Neural progenitor cell (in vitro differentiated cells): Measurements from ENCODE around the gene ID4.

Experiments
- EZH2 ChIP-seq: fragments of 200-600 bp; sonication (generic); IDR thresholded peaks from 2 replicates; pipeline ENCODE4 v1.6.1; 2017; ENCODE audit warnings: antibody characterized with exemption, mild to moderate bottlenecking, moderate library complexity
- TF ChIP-seq, protein P1 (sequence below): fragments of 200-600 bp; sonication (generic); IDR thresholded peaks from 2 replicates; pipeline ENCODE4 v1.5.1; 2017; ENCODE audit warnings: antibody characterized with exemption, mild to moderate bottlenecking

DNA sequence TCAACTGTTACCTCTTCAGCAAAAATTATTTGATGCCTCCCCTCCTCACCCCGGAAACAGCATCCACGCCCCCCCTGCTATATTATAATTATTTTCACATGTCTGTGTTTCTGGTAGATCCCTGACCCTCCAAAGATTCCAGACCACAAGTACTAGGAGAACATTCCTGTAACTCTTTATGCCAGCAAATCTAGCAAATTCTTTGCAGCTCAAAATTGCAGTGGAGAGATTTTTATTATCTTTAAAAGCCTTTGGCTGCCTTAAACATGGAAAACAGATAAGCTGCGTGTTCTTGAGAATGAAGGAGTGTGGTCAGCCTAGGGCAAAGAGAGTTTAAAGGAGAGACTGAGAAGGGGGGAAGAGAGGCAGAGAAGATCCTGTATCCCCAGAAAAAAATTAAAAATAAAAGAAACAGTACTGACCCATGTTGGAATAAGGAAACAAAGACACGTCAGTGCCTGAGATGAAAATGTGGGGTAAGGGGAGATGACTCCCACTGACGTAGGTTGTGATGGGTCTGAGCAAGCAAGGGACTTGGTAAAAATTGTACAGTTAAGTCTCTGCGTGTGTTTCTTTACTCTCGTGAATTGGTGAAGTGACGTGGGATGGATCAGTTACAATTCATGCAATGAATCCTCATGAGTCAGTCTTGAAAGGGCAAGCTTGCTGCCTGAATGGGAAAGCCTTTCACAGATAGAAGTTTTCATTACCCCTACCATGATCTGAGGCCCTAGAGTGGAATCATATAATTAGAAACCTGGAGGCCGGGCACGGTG lies 8.3 kb downstream of the ID4 start:
- TF ChIP-seq, protein P1, sequence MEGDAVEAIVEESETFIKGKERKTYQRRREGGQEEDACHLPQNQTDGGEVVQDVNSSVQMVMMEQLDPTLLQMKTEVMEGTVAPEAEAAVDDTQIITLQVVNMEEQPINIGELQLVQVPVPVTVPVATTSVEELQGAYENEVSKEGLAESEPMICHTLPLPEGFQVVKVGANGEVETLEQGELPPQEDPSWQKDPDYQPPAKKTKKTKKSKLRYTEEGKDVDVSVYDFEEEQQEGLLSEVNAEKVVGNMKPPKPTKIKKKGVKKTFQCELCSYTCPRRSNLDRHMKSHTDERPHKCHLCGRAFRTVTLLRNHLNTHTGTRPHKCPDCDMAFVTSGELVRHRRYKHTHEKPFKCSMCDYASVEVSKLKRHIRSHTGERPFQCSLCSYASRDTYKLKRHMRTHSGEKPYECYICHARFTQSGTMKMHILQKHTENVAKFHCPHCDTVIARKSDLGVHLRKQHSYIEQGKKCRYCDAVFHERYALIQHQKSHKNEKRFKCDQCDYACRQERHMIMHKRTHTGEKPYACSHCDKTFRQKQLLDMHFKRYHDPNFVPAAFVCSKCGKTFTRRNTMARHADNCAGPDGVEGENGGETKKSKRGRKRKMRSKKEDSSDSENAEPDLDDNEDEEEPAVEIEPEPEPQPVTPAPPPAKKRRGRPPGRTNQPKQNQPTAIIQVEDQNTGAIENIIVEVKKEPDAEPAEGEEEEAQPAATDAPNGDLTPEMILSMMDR: no peak
- TF ChIP-seq EZH2: no peak
